ENCODE data around the gene SLC7A1.

GRCh38 chr13:29562786-29563438, 32.6 kb downstream of the SLC7A1 start:
- no peak for TF ChIP-seq CTCF (IDR thresholded peaks at IDR 0.05)
- no peak for TF ChIP-seq EP300 (IDR thresholded peaks at IDR 0.05)
- no peak for TF ChIP-seq POLR2A (IDR thresholded peaks at IDR 0.05)

All from sigmoid colon (tissue), 4 donors.